NCI-H446 treated with DMSO at 0.1 percent for 48 hours (cell line): ENCODE measurements around the gene BSX.

Experiments
- DNase-seq: peaks from one replicate; lab custom pipeline; 2025; lab: John Stamatoyannopoulos, UW

The BSX gene

GRCh38 chr11:122981388-122982264, at the start of gene BSX:
Gene BSX, minus strand, starts transcription at chr11:122981834. Its CDS starts 163 bp downstream, at chr11:122981671.
- no peak for DNase-seq

GRCh38 chr11:123030517-123030916, 48.9 kb upstream of the BSX start:
- DNase-seq, result no peak

GRCh38 chr11:123020968-123021367, 39.3 kb upstream of the BSX start:
- no peak for DNase-seq

- no peak for DNase-seq
Observed at GRCh38 chr11:123018702-123019101, 37.1 kb upstream of the BSX start.

GRCh38 chr11:123011510-123011909, 29.9 kb upstream of the BSX start:
- DNase-seq, result no peak

- no peak for DNase-seq
Observed at GRCh38 chr11:123006860-123007542, 25.4 kb upstream of the BSX start.

GRCh38 chr11:123000721-123001120, 19.1 kb upstream of the BSX start:
- no peak for DNase-seq

GRCh38 chr11:122998727-122999366, 17.2 kb upstream of the BSX start:
- no peak for DNase-seq

- no peak for DNase-seq
Observed at GRCh38 chr11:122995526-122995925, 13.9 kb upstream of the BSX start.

- no peak for DNase-seq
Observed at GRCh38 chr11:122984186-122985011, 2.8 kb upstream of the BSX start.

GRCh38 chr11:122983438-122984185, 2.0 kb upstream of the BSX start:
- DNase-seq, result no peak

GRCh38 chr11:122979815-122980595, 1.6 kb downstream of the BSX start:
- DNase-seq, result no peak

GRCh38 chr11:122979103-122979814, 2.4 kb downstream of the BSX start:
- no peak for DNase-seq

GRCh38 chr11:122978299-122978620, 3.4 kb downstream of the BSX start:
- no peak for DNase-seq

GRCh38 chr11:122977470-122978298, 4.0 kb downstream of the BSX start:
- DNase-seq, result no peak

GRCh38 chr11:122976734-122977469, 4.7 kb downstream of the BSX start:
- DNase-seq, result no peak

GRCh38 chr11:122976061-122976733, 5.4 kb downstream of the BSX start:
- DNase-seq, result no peak

GRCh38 chr11:122963961-122964360, 17.7 kb downstream of the BSX start:
- no peak for DNase-seq
